Mesendoderm (in vitro differentiated cells): ENCODE data around the gene CNTN4.
A peak's percentile ranks its signal among the peaks of the same experiment; 100 is the strongest.

Experiments used
- DNase-seq: peaks from one replicate; pipeline ENCODE4 v3.0.0; 2013
- H2AK5ac ChIP-seq: 2 replicates; pipeline ENCODE4 v1.6.1; 2013; ENCODE audit warnings: low read length, inconsistent platforms
- H2BK120ac ChIP-seq: 2 replicates; pipeline ENCODE4 v1.6.1; 2013; ENCODE audit warnings: low read depth, mild to moderate bottlenecking, low read length, moderate library complexity, mixed read lengths
- H2BK15ac ChIP-seq: replicated peaks from 2 replicates; pipeline ENCODE4 v1.6.1; 2013; ENCODE audit warnings: low read depth, mild to moderate bottlenecking, moderate library complexity
- H2BK5ac ChIP-seq: 2 replicates; pipeline ENCODE4 v1.6.1; 2013; ENCODE audit warnings: low read length, inconsistent platforms
- H3K18ac ChIP-seq: 2 replicates; pipeline ENCODE4 v1.6.1; 2013; ENCODE audit warnings: mild to moderate bottlenecking, low read length, mixed read lengths
- H3K23ac ChIP-seq: one replicate; pipeline ENCODE4 v1.6.1; 2013; ENCODE audit warnings: low read length
- H3K27ac ChIP-seq: 2 replicates; pipeline ENCODE4 v1.5.1; 2013; ENCODE audit warnings: low read depth, mild to moderate bottlenecking, inconsistent platforms, low read length, moderate library complexity
- H3K27me3 ChIP-seq: 2 replicates; pipeline ENCODE4 v1.6.1; 2013; ENCODE audit warnings: low read length, control low read depth, mild to moderate bottlenecking, inconsistent platforms; ENCODE audit not compliant: insufficient read depth, poor library complexity
- H3K36me3 ChIP-seq: 2 replicates; pipeline ENCODE4 v1.6.1; 2013; ENCODE audit warnings: low read length, inconsistent platforms; ENCODE audit not compliant: control insufficient read depth, insufficient read depth
- H3K4ac ChIP-seq: one replicate; pipeline ENCODE4 v1.6.1; 2013; ENCODE audit warnings: low read depth, mild to moderate bottlenecking, low read length, moderate library complexity
- H3K4me1 ChIP-seq: 2 replicates; pipeline ENCODE4 v1.6.1; 2013; ENCODE audit warnings: low read depth, low read length, inconsistent platforms; ENCODE audit not compliant: control insufficient read depth
- H3K4me2 ChIP-seq: 2 replicates; pipeline ENCODE4 v1.6.1; 2013; ENCODE audit warnings: low read length
- H3K4me3 ChIP-seq: 2 replicates; pipeline ENCODE4 v1.5.1; 2013; ENCODE audit warnings: mild to moderate bottlenecking, low read length
- H3K56ac ChIP-seq: one replicate; pipeline ENCODE4 v1.6.1; 2013; ENCODE audit warnings: low read length
- H3K79me1 ChIP-seq: 2 replicates; pipeline ENCODE4 v1.6.1; 2013; ENCODE audit warnings: low read length, inconsistent platforms
- H3K79me2 ChIP-seq: 2 replicates; pipeline ENCODE4 v1.6.1; 2013; ENCODE audit warnings: mild to moderate bottlenecking, low read length; ENCODE audit not compliant: control insufficient read depth, insufficient read depth
- H3K9ac ChIP-seq: 2 replicates; pipeline ENCODE4 v1.6.1; 2013; ENCODE audit warnings: low read length, inconsistent platforms
- H4K5ac ChIP-seq: one replicate; pipeline ENCODE4 v1.6.1; 2013; ENCODE audit warnings: low read length
- H4K8ac ChIP-seq: one replicate; pipeline ENCODE4 v1.6.1; 2013; ENCODE audit warnings: low read depth, mild to moderate bottlenecking, control low read depth, low read length, moderate library complexity
- WGBS: extraction: QIAGEN DNeasy Blood & Tissue Kit; methylation state at CpG from one replicate; pipeline ENCODE4 v1.1.7; 2013; ENCODE audit warnings: low lambda C conversion rate, missing lambda C conversion rate; ENCODE audit not compliant: insufficient coverage; ENCODE audit errors: extremely low coverage; 5-methylcytosine and 5-hydroxymethylcytosine counted together

The CNTN4 gene

DNA sequence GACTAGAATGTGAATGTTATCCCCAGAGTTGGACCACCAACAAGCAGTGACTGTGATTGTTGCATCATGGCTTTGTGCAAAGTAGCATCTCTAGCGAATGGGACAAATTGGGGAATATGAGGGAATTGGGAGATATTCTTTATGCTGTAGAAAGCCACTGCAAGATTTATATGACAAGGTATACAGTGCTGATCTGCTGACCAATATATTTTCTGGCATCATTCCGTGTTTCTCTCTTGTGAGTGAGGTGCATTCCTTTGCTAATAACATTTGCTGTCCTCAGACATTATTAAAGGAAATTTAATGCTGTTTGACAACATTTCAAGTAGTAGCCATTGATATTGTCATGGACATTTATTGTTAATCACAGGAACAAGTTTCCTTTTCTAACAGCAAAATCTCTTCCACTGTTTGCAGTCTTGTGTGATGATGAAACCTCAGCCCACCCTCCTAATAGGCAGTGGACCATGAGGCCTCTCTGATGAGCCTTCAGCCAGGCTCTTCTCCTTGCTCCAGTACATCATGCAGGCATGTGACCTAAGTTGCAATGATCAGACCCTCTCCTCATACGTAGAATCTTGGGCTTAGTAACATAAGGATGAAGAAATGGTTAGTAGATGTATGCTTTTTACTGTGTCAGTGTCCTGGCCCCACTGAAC, 16.1 kb downstream of the CNTN4 start:
- Histone ChIP-seq H3K27ac (no peak overlapping the region), H3K27me3 (no peaks in the 10 kb centered on the region), H2AK5ac (no peak overlapping the region), H3K4me3 (no peak overlapping the region), H3K23ac (no peak overlapping the region), H2BK5ac (no peak overlapping the region), H3K9ac (no peak overlapping the region), H3K56ac (no peak overlapping the region), H4K5ac (no peak overlapping the region), H3K4ac (no peak overlapping the region), H3K4me2 (no peak overlapping the region), H3K4me1 (no peaks in the 10 kb centered on the region), H2BK120ac (no peak overlapping the region), H3K36me3 (no peaks in the 10 kb centered on the region), H4K8ac (no peak overlapping the region), H2BK15ac (no peak overlapping the region), H3K79me2 (no peaks in the 10 kb centered on the region), H3K18ac (no peak overlapping the region), H3K79me1 (peaks cover 2% of the 10 kb centered on the region)
- WGBS, result no CpG with 5 or more reads among the region's 3 CpGs
- DNase-seq, result no peak

DNA sequence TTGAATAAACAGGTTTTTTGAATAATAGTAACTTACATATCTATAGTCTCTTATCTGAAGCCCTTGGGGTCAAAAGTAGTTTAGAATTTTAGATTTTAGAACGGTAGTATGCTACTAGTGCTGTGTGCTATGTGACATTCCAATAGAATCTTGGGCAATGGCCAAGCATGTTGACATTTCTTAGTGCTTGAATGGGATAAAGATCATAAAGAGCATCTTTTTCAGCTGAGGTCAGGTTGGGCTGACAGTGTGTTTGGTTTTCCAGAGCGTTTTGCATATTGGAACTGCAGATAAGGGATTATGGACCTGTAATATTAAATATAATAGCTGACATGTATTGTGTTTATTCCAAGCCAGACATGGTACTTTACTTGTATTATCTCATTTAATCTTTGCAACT, 32.1 kb downstream of the CNTN4 start:
- H3K4me2 ChIP-seq, result no peak overlapping the region
- no peak overlapping the region for H3K18ac ChIP-seq
- H2BK15ac ChIP-seq, result no peak overlapping the region
- DNase-seq, result no peak
- H3K4me3 ChIP-seq, result no peak overlapping the region
- no peak overlapping the region for H4K8ac ChIP-seq
- H3K36me3 ChIP-seq, result no peaks in the 10 kb centered on the region
- H3K4me1 ChIP-seq, result peaks cover 2% of the 10 kb centered on the region
- no peaks in the 10 kb centered on the region for H3K79me2 ChIP-seq
- H3K9ac ChIP-seq, result no peak overlapping the region
- H3K27me3 ChIP-seq, result no peaks in the 10 kb centered on the region
- H2BK5ac ChIP-seq, result no peak overlapping the region
- H3K27ac ChIP-seq, result no peak overlapping the region
- WGBS, result no CpG with 5 or more reads among the region's 2 CpGs
- no peak overlapping the region for H2BK120ac ChIP-seq
- H3K79me1 ChIP-seq, result no peaks in the 10 kb centered on the region
- H3K4ac ChIP-seq, result no peak overlapping the region
- H3K23ac ChIP-seq, result no peak overlapping the region
- no peak overlapping the region for H2AK5ac ChIP-seq
- H4K5ac ChIP-seq, result no peak overlapping the region
- no peak overlapping the region for H3K56ac ChIP-seq

DNA sequence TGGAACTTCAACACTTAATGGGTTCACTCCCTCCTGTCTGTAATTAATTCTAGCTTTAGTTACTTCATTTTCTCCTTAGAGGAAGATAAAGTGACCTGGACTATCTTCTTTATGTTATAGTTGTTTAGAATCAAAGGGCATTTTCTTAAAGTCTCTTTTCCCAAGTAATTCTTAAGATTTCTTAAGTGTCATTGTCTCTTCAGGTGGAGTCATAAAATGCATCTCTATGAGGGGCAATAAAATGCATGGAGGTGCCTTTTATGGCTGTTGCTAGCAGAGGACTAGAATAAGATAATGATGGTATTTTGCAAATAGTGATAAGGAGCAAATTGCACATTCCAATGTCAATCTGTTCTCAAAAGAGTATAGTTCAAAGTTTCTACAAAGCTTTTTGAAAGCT, 34.5 kb downstream of the CNTN4 start:
- no peak overlapping the region for H3K56ac ChIP-seq
- H2BK5ac ChIP-seq, result no peak overlapping the region
- DNase-seq, result peak; percentile 51
- H3K27me3 ChIP-seq, result no peaks in the 10 kb centered on the region
- no peak overlapping the region for H3K9ac ChIP-seq
- H2BK120ac ChIP-seq, result no peak overlapping the region
- H3K4me1 ChIP-seq, result peaks cover 2% of the 10 kb centered on the region
- H3K27ac ChIP-seq, result no peak overlapping the region
- H4K8ac ChIP-seq, result no peak overlapping the region
- H2AK5ac ChIP-seq, result no peak overlapping the region
- H2BK15ac ChIP-seq, result no peak overlapping the region
- H3K4me2 ChIP-seq, result no peak overlapping the region
- H3K36me3 ChIP-seq, result no peaks in the 10 kb centered on the region
- H3K23ac ChIP-seq, result no peak overlapping the region
- no peak overlapping the region for H3K4ac ChIP-seq
- no peaks in the 10 kb centered on the region for H3K79me1 ChIP-seq
- H3K79me2 ChIP-seq, result no peaks in the 10 kb centered on the region
- H3K18ac ChIP-seq, result no peak overlapping the region
- no peak overlapping the region for H4K5ac ChIP-seq
- no peak overlapping the region for H3K4me3 ChIP-seq

DNA sequence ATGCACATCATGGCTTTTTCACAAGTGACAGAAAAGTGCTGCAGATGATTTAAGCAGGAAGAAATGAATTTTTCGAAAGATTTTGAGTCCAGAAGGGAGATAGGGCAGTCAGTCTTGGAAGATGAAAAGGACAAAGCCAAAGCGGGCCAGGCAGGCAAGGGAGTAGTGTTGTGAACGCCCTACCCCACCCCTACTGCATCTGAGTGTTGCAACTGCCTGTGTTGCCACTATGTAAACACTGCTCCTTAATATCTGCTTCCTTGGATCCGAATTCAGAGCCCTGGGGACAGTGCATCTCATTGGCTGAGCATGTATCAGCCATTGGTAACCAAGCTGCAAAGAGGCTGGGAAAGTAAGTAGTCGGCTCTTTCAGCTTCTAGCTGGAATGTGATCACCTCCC, 39.0 kb downstream of the CNTN4 start:
- H3K18ac ChIP-seq, result no peak overlapping the region
- no peaks in the 10 kb centered on the region for H3K79me2 ChIP-seq
- H3K23ac ChIP-seq, result no peak overlapping the region
- no peaks in the 10 kb centered on the region for H3K27me3 ChIP-seq
- no peak overlapping the region for H3K4me3 ChIP-seq
- H3K56ac ChIP-seq, result no peak overlapping the region
- no CpG with 5 or more reads among the region's 5 CpGs for WGBS
- no peak overlapping the region for H3K4ac ChIP-seq
- H4K5ac ChIP-seq, result no peak overlapping the region
- no peak overlapping the region for H2BK15ac ChIP-seq
- no peak overlapping the region for H2AK5ac ChIP-seq
- no peak overlapping the region for H3K9ac ChIP-seq
- no peaks in the 10 kb centered on the region for H3K79me1 ChIP-seq
- no peak overlapping the region for H2BK5ac ChIP-seq
- no peak overlapping the region for H4K8ac ChIP-seq
- H3K36me3 ChIP-seq, result no peaks in the 10 kb centered on the region
- no peak for DNase-seq
- H3K4me1 ChIP-seq, result peaks cover 2% of the 10 kb centered on the region
- no peak overlapping the region for H2BK120ac ChIP-seq
- no peak overlapping the region for H3K4me2 ChIP-seq
- H3K27ac ChIP-seq, result no peak overlapping the region

DNA sequence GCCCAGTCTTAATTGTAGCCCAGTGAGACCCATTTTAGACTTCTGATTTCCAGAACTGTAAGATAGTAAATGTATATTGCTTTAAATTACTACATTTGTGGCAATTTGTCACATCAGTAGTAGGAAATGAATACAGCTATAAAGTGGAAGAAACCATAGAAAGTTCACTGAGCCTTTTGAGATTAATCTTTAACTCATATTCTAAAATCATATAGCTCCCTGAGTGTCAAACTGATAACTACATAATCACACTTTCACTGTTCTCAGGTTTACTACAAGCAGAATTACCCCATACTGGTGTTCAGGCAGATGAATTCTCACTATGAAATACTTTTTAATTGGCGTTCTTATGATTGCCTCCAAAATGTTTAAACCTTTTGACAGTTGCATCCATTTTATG, 42.8 kb downstream of the CNTN4 start:
- no peak overlapping the region for H3K27ac ChIP-seq
- H3K79me1 ChIP-seq, result no peaks in the 10 kb centered on the region
- H3K79me2 ChIP-seq, result no peaks in the 10 kb centered on the region
- no peak overlapping the region for H2BK120ac ChIP-seq
- WGBS, result no CpG with 5 or more reads among the region's 1 CpG
- H2BK5ac ChIP-seq, result no peak overlapping the region
- no peaks in the 10 kb centered on the region for H3K36me3 ChIP-seq
- DNase-seq, result no peak
- H3K4me3 ChIP-seq, result no peak overlapping the region
- H3K56ac ChIP-seq, result no peak overlapping the region
- H3K27me3 ChIP-seq, result no peaks in the 10 kb centered on the region
- no peak overlapping the region for H3K18ac ChIP-seq
- H4K8ac ChIP-seq, result no peak overlapping the region
- no peak overlapping the region for H2BK15ac ChIP-seq
- no peak overlapping the region for H4K5ac ChIP-seq
- H3K4me2 ChIP-seq, result no peak overlapping the region
- no peak overlapping the region for H3K4ac ChIP-seq
- no peak overlapping the region for H3K23ac ChIP-seq
- no peak overlapping the region for H2AK5ac ChIP-seq
- H3K4me1 ChIP-seq, result no peaks in the 10 kb centered on the region
- H3K9ac ChIP-seq, result no peak overlapping the region
